ENCODE results near the gene C2orf81. TPM values are rescaled to one million over a fixed set of nuclear protein-coding genes. Genes with fewer than 3 reads are reported as not detected.
A peak's percentile ranks its signal among the peaks of the same experiment; 100 is the strongest.

Gene C2orf81
- 2.9 to 3.6 TPM (median 3.3 TPM) in 3 replicates for total RNA-seq (2021)
- Bru-seq, nascent RNA, result percentile 35 among the genes with signal in this experiment
- long read RNA-seq, experiment 1, partial matches to known transcripts, result 0 of 3 reads
- long read RNA-seq, experiment 1, other reads (novel, unspliced or antisense), result 1 of 3 reads
- long read RNA-seq, experiment 2, partial matches to known transcripts, result 0 of 4 reads
- long read RNA-seq, experiment 2, other reads (novel, unspliced or antisense), result 1 of 4 reads
- long read RNA-seq, experiment 3, result 0 reads

DNA sequence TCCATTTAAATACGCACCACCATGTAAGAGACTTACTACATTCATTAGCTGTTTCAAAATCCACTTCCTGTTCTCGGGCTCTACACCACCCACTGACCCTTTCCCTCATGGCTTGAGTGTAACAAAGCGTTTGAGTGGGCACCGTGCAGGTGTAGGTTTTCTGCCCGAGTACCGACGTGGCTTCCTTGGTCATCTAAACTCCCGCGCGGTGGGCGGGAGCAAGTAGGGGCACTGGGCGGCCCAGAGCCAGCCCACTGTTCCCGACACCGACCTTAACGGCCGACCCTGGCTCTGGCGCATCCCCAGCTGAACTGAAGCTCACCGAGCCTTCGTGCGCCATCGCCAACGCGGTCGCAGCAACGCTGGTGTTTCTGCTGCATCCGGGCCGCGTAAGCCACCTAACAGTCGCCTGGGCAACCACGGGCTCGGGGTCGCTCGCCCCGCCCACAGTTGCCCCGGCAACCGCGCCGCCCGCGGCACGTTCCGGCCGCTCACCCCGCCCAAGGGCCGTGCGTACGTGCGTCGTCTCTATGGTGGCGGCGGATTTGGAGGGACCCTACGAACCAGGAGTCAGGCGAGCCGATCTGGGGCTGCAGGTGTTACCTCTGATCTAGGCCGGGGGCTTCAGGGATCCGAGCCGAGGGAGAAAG, at the start of gene C2orf81, which contains the start of gene WDR54:
Gene C2orf81, minus strand, starts transcription at position 399 of the 650 bp plus-strand sequence. Its CDS starts 59 bp downstream, at position 340.
Gene WDR54, plus strand, starts transcription at position 510 of the 650 bp plus-strand sequence. CDS start 424 bp downstream, outside the sequence.
- Mint-ChIP-seq H3K36me3 (peaks cover 16% of the 10 kb centered on the region), H3K4me3 (peak within 1 kb of the TSS; percentile 99), H3K27ac (peak within 1 kb of the TSS; percentile 90), H3K9me3 (no peaks in the 10 kb centered on the region), H3K27me3 (ENCODE audit: low read depth) (peaks cover 57% of the 10 kb centered on the region), H3K4me1 (peaks cover 16% of the 10 kb centered on the region)
- POLR2A ChIA-PET, result interaction anchor here (0.5 to 1.3 kb wide), 5 partner anchors 16 to 61 kb away, joined by 3 to 9 read pairs (median 4); partner anchors contain the start of genes CCDC142 and TTC31
- DNase-seq (ENCODE audit: low spot score) (peak; percentile 92), ATAC-seq (peak; percentile 85)
- CTCF ChIA-PET, result interaction anchor here (0.6 to 2.0 kb wide), 4 partner anchors 17 to 87 kb away, joined by 3 to 7 read pairs (median 6); no protein-coding TSS in a partner anchor
- TF ChIP-seq, protein P1, sequence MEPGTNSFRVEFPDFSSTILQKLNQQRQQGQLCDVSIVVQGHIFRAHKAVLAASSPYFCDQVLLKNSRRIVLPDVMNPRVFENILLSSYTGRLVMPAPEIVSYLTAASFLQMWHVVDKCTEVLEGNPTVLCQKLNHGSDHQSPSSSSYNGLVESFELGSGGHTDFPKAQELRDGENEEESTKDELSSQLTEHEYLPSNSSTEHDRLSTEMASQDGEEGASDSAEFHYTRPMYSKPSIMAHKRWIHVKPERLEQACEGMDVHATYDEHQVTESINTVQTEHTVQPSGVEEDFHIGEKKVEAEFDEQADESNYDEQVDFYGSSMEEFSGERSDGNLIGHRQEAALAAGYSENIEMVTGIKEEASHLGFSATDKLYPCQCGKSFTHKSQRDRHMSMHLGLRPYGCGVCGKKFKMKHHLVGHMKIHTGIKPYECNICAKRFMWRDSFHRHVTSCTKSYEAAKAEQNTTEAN (CRISPR knock-in tag; IDR thresholded peaks at IDR 0.05), result no peak
- TF ChIP-seq, protein P2, sequence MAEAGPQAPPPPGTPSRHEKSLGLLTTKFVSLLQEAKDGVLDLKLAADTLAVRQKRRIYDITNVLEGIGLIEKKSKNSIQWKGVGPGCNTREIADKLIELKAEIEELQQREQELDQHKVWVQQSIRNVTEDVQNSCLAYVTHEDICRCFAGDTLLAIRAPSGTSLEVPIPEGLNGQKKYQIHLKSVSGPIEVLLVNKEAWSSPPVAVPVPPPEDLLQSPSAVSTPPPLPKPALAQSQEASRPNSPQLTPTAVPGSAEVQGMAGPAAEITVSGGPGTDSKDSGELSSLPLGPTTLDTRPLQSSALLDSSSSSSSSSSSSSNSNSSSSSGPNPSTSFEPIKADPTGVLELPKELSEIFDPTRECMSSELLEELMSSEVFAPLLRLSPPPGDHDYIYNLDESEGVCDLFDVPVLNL (CRISPR knock-in tag; IDR thresholded peaks at IDR 0.05; ENCODE audit: borderline replicate concordance, low read depth), result no peak
- no peak for TF ChIP-seq ZNF263 (CRISPR knock-in tag; IDR thresholded peaks at IDR 0.05; ENCODE audit: low read depth)
- no peak for TF ChIP-seq ZNF396 (CRISPR knock-in tag; IDR thresholded peaks at IDR 0.05; ENCODE audit: borderline replicate concordance)
- peak; percentile 90 for TF ChIP-seq ETV6 (CRISPR knock-in tag; IDR thresholded peaks at IDR 0.05)
- TF ChIP-seq ZNF416 (CRISPR knock-in tag; IDR thresholded peaks at IDR 0.05), result no peak
- no peak for TF ChIP-seq ZNF121 (CRISPR knock-in tag; IDR thresholded peaks at IDR 0.05)
- TF ChIP-seq PRRX2 (CRISPR knock-in tag; IDR thresholded peaks at IDR 0.05), result no peak
- TF ChIP-seq NR2C2 (CRISPR knock-in tag; IDR thresholded peaks at IDR 0.05), result 0 out of 2 replicates have a peak, but pooled peaks have one; percentile 45
- TF ChIP-seq MXD4 (CRISPR knock-in tag; IDR thresholded peaks at IDR 0.05; ENCODE audit: borderline replicate concordance), result no peak
- TF ChIP-seq, protein P3, sequence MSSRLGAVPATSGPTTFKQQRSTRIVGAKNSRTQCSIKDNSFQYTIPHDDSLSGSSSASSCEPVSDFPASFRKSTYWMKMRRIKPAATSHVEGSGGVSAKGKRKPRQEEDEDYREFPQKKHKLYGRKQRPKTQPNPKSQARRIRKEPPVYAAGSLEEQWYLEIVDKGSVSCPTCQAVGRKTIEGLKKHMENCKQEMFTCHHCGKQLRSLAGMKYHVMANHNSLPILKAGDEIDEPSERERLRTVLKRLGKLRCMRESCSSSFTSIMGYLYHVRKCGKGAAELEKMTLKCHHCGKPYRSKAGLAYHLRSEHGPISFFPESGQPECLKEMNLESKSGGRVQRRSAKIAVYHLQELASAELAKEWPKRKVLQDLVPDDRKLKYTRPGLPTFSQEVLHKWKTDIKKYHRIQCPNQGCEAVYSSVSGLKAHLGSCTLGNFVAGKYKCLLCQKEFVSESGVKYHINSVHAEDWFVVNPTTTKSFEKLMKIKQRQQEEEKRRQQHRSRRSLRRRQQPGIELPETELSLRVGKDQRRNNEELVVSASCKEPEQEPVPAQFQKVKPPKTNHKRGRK (CRISPR knock-in tag; IDR thresholded peaks at IDR 0.05; ENCODE audit: borderline replicate concordance), result no peak
- TF ChIP-seq, protein P4, sequence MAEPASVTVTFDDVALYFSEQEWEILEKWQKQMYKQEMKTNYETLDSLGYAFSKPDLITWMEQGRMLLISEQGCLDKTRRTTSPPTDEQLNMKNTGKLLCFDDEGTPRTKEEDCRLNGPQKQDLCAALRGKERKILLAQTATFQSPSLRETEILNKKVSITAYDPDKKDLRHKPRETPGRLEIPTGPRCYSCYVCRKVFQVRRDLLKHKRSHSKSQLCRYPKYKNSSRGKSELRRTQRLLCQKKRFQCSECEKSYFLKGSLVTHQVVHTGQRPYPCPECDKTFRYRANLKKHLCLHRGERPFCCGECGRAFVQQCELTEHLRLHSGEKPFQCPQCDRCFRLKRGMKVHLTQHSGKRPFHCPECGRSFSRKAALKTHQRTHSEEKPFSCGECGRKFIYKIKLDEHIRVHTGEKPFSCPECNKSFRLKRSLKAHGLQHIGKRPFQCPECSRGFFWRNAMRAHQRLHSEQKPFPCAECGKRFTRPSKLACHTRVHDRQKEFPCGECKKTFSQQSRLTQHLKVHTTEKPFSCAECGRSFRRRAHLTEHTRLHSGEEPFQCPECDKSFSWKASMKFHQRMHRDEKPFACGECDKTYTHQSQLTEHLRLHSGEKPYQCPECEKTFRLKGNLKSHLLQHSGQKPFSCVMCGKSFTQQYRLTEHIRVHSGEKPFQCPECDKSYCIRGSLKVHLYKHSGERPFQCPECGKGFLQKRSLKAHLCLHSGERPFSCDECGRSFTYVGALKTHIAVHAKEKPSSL (CRISPR knock-in tag; conservative IDR thresholded peaks at IDR 0.05), result no peak
- TF ChIP-seq, protein P5, sequence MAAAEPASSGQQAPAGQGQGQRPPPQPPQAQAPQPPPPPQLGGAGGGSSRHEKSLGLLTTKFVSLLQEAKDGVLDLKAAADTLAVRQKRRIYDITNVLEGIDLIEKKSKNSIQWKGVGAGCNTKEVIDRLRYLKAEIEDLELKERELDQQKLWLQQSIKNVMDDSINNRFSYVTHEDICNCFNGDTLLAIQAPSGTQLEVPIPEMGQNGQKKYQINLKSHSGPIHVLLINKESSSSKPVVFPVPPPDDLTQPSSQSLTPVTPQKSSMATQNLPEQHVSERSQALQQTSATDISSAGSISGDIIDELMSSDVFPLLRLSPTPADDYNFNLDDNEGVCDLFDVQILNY (CRISPR knock-in tag; IDR thresholded peaks at IDR 0.05), result no peak
- TF ChIP-seq, protein P6, sequence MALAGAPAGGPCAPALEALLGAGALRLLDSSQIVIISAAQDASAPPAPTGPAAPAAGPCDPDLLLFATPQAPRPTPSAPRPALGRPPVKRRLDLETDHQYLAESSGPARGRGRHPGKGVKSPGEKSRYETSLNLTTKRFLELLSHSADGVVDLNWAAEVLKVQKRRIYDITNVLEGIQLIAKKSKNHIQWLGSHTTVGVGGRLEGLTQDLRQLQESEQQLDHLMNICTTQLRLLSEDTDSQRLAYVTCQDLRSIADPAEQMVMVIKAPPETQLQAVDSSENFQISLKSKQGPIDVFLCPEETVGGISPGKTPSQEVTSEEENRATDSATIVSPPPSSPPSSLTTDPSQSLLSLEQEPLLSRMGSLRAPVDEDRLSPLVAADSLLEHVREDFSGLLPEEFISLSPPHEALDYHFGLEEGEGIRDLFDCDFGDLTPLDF (CRISPR knock-in tag; IDR thresholded peaks at IDR 0.05), result no peak
- no peak for TF ChIP-seq IRF2 (CRISPR knock-in tag; IDR thresholded peaks at IDR 0.05; ENCODE audit: borderline replicate concordance, low read depth)
- TF ChIP-seq, protein P7, sequence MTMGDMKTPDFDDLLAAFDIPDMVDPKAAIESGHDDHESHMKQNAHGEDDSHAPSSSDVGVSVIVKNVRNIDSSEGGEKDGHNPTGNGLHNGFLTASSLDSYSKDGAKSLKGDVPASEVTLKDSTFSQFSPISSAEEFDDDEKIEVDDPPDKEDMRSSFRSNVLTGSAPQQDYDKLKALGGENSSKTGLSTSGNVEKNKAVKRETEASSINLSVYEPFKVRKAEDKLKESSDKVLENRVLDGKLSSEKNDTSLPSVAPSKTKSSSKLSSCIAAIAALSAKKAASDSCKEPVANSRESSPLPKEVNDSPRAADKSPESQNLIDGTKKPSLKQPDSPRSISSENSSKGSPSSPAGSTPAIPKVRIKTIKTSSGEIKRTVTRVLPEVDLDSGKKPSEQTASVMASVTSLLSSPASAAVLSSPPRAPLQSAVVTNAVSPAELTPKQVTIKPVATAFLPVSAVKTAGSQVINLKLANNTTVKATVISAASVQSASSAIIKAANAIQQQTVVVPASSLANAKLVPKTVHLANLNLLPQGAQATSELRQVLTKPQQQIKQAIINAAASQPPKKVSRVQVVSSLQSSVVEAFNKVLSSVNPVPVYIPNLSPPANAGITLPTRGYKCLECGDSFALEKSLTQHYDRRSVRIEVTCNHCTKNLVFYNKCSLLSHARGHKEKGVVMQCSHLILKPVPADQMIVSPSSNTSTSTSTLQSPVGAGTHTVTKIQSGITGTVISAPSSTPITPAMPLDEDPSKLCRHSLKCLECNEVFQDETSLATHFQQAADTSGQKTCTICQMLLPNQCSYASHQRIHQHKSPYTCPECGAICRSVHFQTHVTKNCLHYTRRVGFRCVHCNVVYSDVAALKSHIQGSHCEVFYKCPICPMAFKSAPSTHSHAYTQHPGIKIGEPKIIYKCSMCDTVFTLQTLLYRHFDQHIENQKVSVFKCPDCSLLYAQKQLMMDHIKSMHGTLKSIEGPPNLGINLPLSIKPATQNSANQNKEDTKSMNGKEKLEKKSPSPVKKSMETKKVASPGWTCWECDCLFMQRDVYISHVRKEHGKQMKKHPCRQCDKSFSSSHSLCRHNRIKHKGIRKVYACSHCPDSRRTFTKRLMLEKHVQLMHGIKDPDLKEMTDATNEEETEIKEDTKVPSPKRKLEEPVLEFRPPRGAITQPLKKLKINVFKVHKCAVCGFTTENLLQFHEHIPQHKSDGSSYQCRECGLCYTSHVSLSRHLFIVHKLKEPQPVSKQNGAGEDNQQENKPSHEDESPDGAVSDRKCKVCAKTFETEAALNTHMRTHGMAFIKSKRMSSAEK (CRISPR knock-in tag; IDR thresholded peaks at IDR 0.05; ENCODE audit: borderline replicate concordance), result no peak
- TF ChIP-seq FOXJ3 (CRISPR knock-in tag; IDR thresholded peaks at IDR 0.05; ENCODE audit: borderline replicate concordance), result no peak
- no peak for TF ChIP-seq ZNF232 (CRISPR knock-in tag; IDR thresholded peaks at IDR 0.05)
- TF ChIP-seq FOXK1 (CRISPR knock-in tag; IDR thresholded peaks at IDR 0.05), result peak; percentile 95
- TF ChIP-seq RORB (CRISPR knock-in tag; IDR thresholded peaks at IDR 0.05), result no peak
- no peak for TF ChIP-seq NR3C1 (CRISPR knock-in tag; conservative IDR thresholded peaks at IDR 0.05; ENCODE audit: low read depth)

Measured in WTC11 (cell line).